K562 (cell line): ENCODE data around the gene SMIM36. TPM values are rescaled to one million over a fixed set of nuclear protein-coding genes. Genes with fewer than 3 reads are reported as not detected.

Experiments
- ATAC-seq: fragments of 200-7000 bp; cut with Tn5 transposase; 3 replicates; pipeline ENCODE4 v1.9.1; 2020; ENCODE audit warnings: moderate library complexity
- BruUV-seq: library from RNA; stranded (reverse); fragments of 400-500 nt; replicated peaks from 2 replicates; lab custom pipeline; 2021; lab: Mats Ljungman, UMichigan
- CTCF ChIA-PET: fragments of 300-600 bp; formaldehyde crosslinking; extraction: SDS; loops from one replicate; lab custom pipeline; 2021; ENCODE audit warnings: low intra/inter-chr PET ratio; lab: Yijun Ruan, JAX
- POLR2A ChIA-PET: fragments of 300-600, 350-650 bp; sonication (Branson Sonifier 250); formaldehyde crosslinking; extraction: SDS; loops from one replicate; lab custom pipeline; 2021; ENCODE audit warnings: antibody characterized with exemption, inconsistent platforms; lab: Yijun Ruan, JAX
- DNase-seq, 4 experiments: peaks; one replicate each; pipeline versions ENCODE4 v3.0.0 to v3.0.0-alpha.2; 2011 to 2018; ENCODE audit warnings: low spot score in 3 of 4, mixed read lengths in 3 of 4; ENCODE audit errors: extremely low read depth in 1 of 4
- FAIRE-seq: peaks from 2 replicates; lab custom pipeline; 2011; peaks lifted over from hg19 to GRCh38; lab: Jason Lieb, UNC
- H2AFZ ChIP-seq: 2 replicates; pipeline ENCODE4 v1.6.0; 2011; ENCODE audit warnings: low read depth, low read length, control low read depth, inconsistent platforms
- H3K27ac ChIP-seq: fragments of 200-600 bp; 3 replicates; pipeline ENCODE4 v1.8.0; 2011; ENCODE audit warnings: low read depth, mild to moderate bottlenecking, control low read depth, inconsistent platforms, low read length, moderate library complexity, mixed read lengths; ENCODE audit errors: extremely low read depth
- H3K27me3 ChIP-seq, 2 experiments: fragments of 300-600 bp in 1 of 2; 2 replicates in 1 of 2; 3 replicates in 1 of 2; pipeline versions ENCODE4 v1.6.0 to v1.8.0; 2011; ENCODE audit warnings: inconsistent platforms in 2 of 2, low read length in 2 of 2, mild to moderate bottlenecking in 1 of 2, mixed read lengths in 1 of 2, moderate library complexity in 1 of 2; ENCODE audit not compliant: control insufficient read depth in 2 of 2, insufficient read depth in 2 of 2
- H3K36me3 ChIP-seq: fragments of 300-600 bp; 3 replicates; pipeline ENCODE4 v1.8.0; 2011; ENCODE audit warnings: mild to moderate bottlenecking, low read length, inconsistent platforms; ENCODE audit not compliant: control insufficient read depth, insufficient read depth
- H3K4me1 ChIP-seq, 2 experiments: fragments of 200-600 bp in 1 of 2; replicated peaks in 1 of 2; 2 replicates in 1 of 2; 3 replicates in 1 of 2; pipeline versions ENCODE4 v1.5.1 to v1.8.0; 2011; ENCODE audit warnings: inconsistent platforms in 2 of 2, low read length in 2 of 2, mild to moderate bottlenecking in 1 of 2, mixed read lengths in 1 of 2, moderate library complexity in 1 of 2; ENCODE audit not compliant: control insufficient read depth in 2 of 2, insufficient read depth in 2 of 2
- H3K4me2 ChIP-seq: 2 replicates; pipeline ENCODE4 v1.6.1; 2011; ENCODE audit warnings: low read length, control low read depth, inconsistent platforms, mixed read lengths; ENCODE audit not compliant: insufficient read depth
- H3K4me3 ChIP-seq: fragments of 200-600 bp; sonication (generic), shearing (Covaris generic); 2 replicates; pipeline ENCODE4 v1.5.1; 2016; ENCODE audit warnings: control low read depth, inconsistent platforms
- H3K79me2 ChIP-seq: fragments of 200-600 bp; 3 replicates; pipeline ENCODE4 v1.8.0; 2011; ENCODE audit warnings: low read length, inconsistent platforms; ENCODE audit not compliant: control insufficient read depth, insufficient read depth
- H3K9ac ChIP-seq, 2 experiments: 2 replicates each; pipeline versions ENCODE4 v1.6.0 to v1.6.1; 2011; ENCODE audit warnings: low read depth in 2 of 2, low read length in 2 of 2, control low read depth in 1 of 2, inconsistent platforms in 1 of 2, mild to moderate bottlenecking in 1 of 2, mixed read lengths in 1 of 2; ENCODE audit not compliant: insufficient read depth in 1 of 2
- H3K9me1 ChIP-seq: one replicate; pipeline ENCODE4 v1.6.0; 2011; ENCODE audit warnings: inconsistent platforms, mild to moderate bottlenecking, low read length, moderate library complexity; ENCODE audit not compliant: control insufficient read depth, insufficient read depth
- H3K9me3 ChIP-seq: replicated peaks from 2 replicates; pipeline ENCODE4 v1.5.1; 2011; ENCODE audit warnings: low read depth, low read length, inconsistent platforms; ENCODE audit not compliant: control insufficient read depth, insufficient read depth
- H4K20me1 ChIP-seq: replicated peaks from 2 replicates; pipeline ENCODE4 v1.6.1; 2011; ENCODE audit warnings: low read length, inconsistent platforms, mixed read lengths; ENCODE audit not compliant: control insufficient read depth, insufficient read depth
- HDAC1 ChIP-seq, 2 experiments: fragments of 450-650 bp; IDR thresholded peaks; 2 replicates each; pipeline ENCODE4 v1.6.1; 2016 to 2017; ENCODE audit warnings: inconsistent platforms in 1 of 2, mild to moderate bottlenecking in 1 of 2, moderate library complexity in 1 of 2
- IRF2 ChIP-seq: sonication (generic); formaldehyde crosslinking; IDR thresholded peaks from 2 replicates; pipeline ENCODE4 v1.8.1; 2022; ENCODE audit warnings: mild to moderate bottlenecking, missing genetic modification reagents
- JUNB ChIP-seq: fragments of 450-650 bp; formaldehyde crosslinking; conservative IDR thresholded peaks from 2 replicates; pipeline ENCODE4 v1.4.0; 2020; ENCODE audit warnings: mild to moderate bottlenecking
- MITF ChIP-seq: IDR thresholded peaks from 2 replicates; pipeline ENCODE4 v1.6.1; 2014; ENCODE audit warnings: antibody characterized with exemption
- MYNN ChIP-seq, 2 experiments: sonication (generic); formaldehyde crosslinking in 1 of 2; IDR thresholded peaks; 2 replicates each; pipeline versions ENCODE4 v1.5.0 to v1.6.1; 2016 to 2020; ENCODE audit warnings: antibody characterized with exemption in 1 of 2, missing genetic modification reagents in 1 of 2
- RNF2 ChIP-seq: sonication (generic); IDR thresholded peaks from 2 replicates; pipeline ENCODE4 v1.6.1; 2016
- SAFB ChIP-seq: fragments of 200-400 bp; formaldehyde crosslinking; IDR thresholded peaks from 2 replicates; pipeline ENCODE4 v1.6.1; 2017; ENCODE audit warnings: low read depth, low read length, borderline replicate concordance
- SMARCA5 ChIP-seq: fragments of 450-650 bp; IDR thresholded peaks from 2 replicates; pipeline ENCODE4 v1.6.1; 2016
- ZFP36 ChIP-seq: fragments of 150-350 bp; IDR thresholded peaks from 2 replicates; pipeline ENCODE4 v1.6.1; 2018; ENCODE audit warnings: low read length, low read depth; ENCODE audit not compliant: partially characterized antibody
- ZNF224 ChIP-seq: sonication (generic); formaldehyde crosslinking; IDR thresholded peaks from 2 replicates; pipeline ENCODE4 v1.8.0; 2022; ENCODE audit warnings: mild to moderate bottlenecking, missing genetic modification reagents
- ZNF354B ChIP-seq: fragments of 250-450 bp; sonication (Bioruptor Pico); IDR thresholded peaks from 2 replicates; pipeline ENCODE4 v1.4.0; 2020
- ZNF766 ChIP-seq: fragments of 200-800 bp; sonication (Bioruptor generic); conservative IDR thresholded peaks from 2 replicates; pipeline ENCODE4 v1.6.1; 2016; ENCODE audit warnings: missing genetic modification characterization, missing compliant biosample characterization
- WGBS: fragments of 100-300 bp; shearing (Covaris generic); methylation state at CpG from one replicate; pipeline ENCODE4 v1.1.6; 2016; ENCODE audit warnings: low coverage, mixed read lengths; ENCODE audit not compliant: insufficient coverage; ENCODE audit errors: missing lambda C conversion rate; 5-methylcytosine and 5-hydroxymethylcytosine counted together
- in situ Hi-C: fragments of 300-500 bp; cut with MboI; formaldehyde crosslinking; loops from 4 replicates; pipeline ENCODE4 v1.15.0; 2018; ENCODE audit warnings: inconsistent platforms, mixed read lengths
- intact Hi-C: fragments of 100-400 bp; cut with micrococcal nuclease; formaldehyde crosslinking; loops from 2 replicates; pipeline ENCODE4 v1.14.2; 2022
- polyA plus RNA-seq, 8 experiments: library from polyadenylated mRNA; depleted of rRNA in 4 of 8; stranded (reverse) in 5 of 8; unstranded in 3 of 8; fragments of >200 nt; fragmentation: Nextera tagmentation in 2 of 8; fragmentation: Illumina TruSeq in 1 of 8; extraction: Ambion mirVana in 2 of 8; extraction: Trizol in 1 of 8; gene quantifications; 2 replicates each; pipeline versions ENCODE4 v1.2.1 to v1.2.3, GENCODE V29; 2011 to 2014; ENCODE audit warnings: inconsistent platforms in 1 of 8, missing spikeins in 1 of 8
- total RNA-seq, 7 experiments: library from RNA; depleted of rRNA in 6 of 7; stranded (reverse); fragments of >200 nt in 6 of 7; fragmentation: Illumina TruSeq in 2 of 7; extraction: Trizol in 2 of 7; gene quantifications; 2 replicates each; pipeline versions ENCODE4 v1.2.1 to v1.2.3, GENCODE V29; 2011 to 2021; ENCODE audit warnings: low replicate concordance in 1 of 7

The SMIM36 gene
- total and polyA plus RNA-seq, 9 of the 15 experiments (the other 6 are each of a cell fraction or from before 2014, with no cell fraction given): not detected

- H3K4me1 ChIP-seq: peaks cover 0 to 4% of the 10 kb centered on the region in 2 experiments; a peak in 1 of 5 replicates
- H3K27ac ChIP-seq: no peak overlapping the region
- FAIRE-seq: no peak
- H3K36me3 ChIP-seq: no peaks in the 10 kb centered on the region
- no peak overlapping the region for H3K4me3 ChIP-seq
- no TSS peak for BruUV-seq
- ATAC-seq: no peak
- H2AFZ ChIP-seq: peak overlapping the region; percentile 66
- DNase-seq: no peak
- WGBS: 14% methylated on average over 7 of the region's 7 CpGs
- no peaks in the 10 kb centered on the region for H3K9me3 ChIP-seq
- ChIA-PET CTCF (no interaction called here), POLR2A (interaction anchor here (0.6 to 0.9 kb wide), 2 partner anchors 70 to 179 kb away, joined by 3 read pairs; no protein-coding TSS in a partner anchor)
- H4K20me1 ChIP-seq: no peaks in the 10 kb centered on the region
- H3K27me3 ChIP-seq: peaks cover 0 to 4% of the 10 kb centered on the region in 2 experiments; a peak in 1 of 5 replicates
- H3K4me2 ChIP-seq: no peak overlapping the region
- intact Hi-C loops: no loop called here
- in situ Hi-C loops: no loop called here
- TF ChIP-seq SAFB (no peak), ZFP36 (no peak), ZNF766 (CRISPR knock-in tag) (no peak), IRF2 (no peak), JUNB (no peak), RNF2 (no peak), ZNF354B (CRISPR knock-in tag) (no peak), SMARCA5 (no peak), ZNF224 (no peak), HDAC1 (IDR thresholded peaks at IDR 0.05) (no peak), MITF (no peak), MYNN (IDR thresholded peaks at IDR 0.05) (no peak), MYNN (CRISPR knock-in tag; IDR thresholded peaks at IDR 0.05) (no peak)
- no peak overlapping the region for H3K9ac ChIP-seq
- no peaks in the 10 kb centered on the region for H3K79me2 ChIP-seq
- no peaks in the 10 kb centered on the region for H3K9me1 ChIP-seq
Measured at GRCh38 chr17:55492781-55493341, 18.4 kb downstream of the SMIM36 start.
